Stomach (tissue), 9 donors: Measurements from ENCODE around the gene EDDM13. TPM values are rescaled to one million over a fixed set of nuclear protein-coding genes. Genes with fewer than 3 reads are reported as not detected.
"Not testable (repeated sequence)": the region's sequence is repeated elsewhere in the genome, so short reads cannot be mapped to it uniquely, and the experiment has no call there.

Experiments
- DNase-seq, 2 donors: peaks; one replicate each; pipeline versions ENCODE4 v3.0.0 to v3.0.0-alpha.2; 2013 to 2019
- H3K27ac ChIP-seq, 5 donors: fragments of 200-600 bp in 4 of 5; sonication (generic) in 4 of 5; one replicate each; pipeline ENCODE4 v1.5.1; 2013 to 2019; ENCODE audit warnings: mild to moderate bottlenecking in 1 of 5, moderate library complexity in 1 of 5
- H3K27me3 ChIP-seq, 3 donors: fragments of 200-600 bp; sonication (generic); one replicate each; pipeline ENCODE4 v1.5.1; 2017 to 2019; ENCODE audit warnings: mixed run types in 1 of 3
- H3K36me3 ChIP-seq, 4 donors: fragments of 200-600 bp; sonication (generic); 1 replicate in 3 of 4; 2 replicates in 1 of 4; pipeline ENCODE4 v1.5.1; 2016 to 2019
- H3K4me1 ChIP-seq, 4 donors: fragments of 200-600 bp; sonication (generic); one replicate each; pipeline ENCODE4 v1.5.1; 2016 to 2019
- H3K4me3 ChIP-seq, 4 donors: fragments of 200-600 bp; sonication (generic) in 3 of 4; one replicate each; pipeline ENCODE4 v1.5.1; 2016 to 2019; ENCODE audit warnings: mild to moderate bottlenecking in 1 of 4
- H3K9me3 ChIP-seq, 4 donors: fragments of 200-600 bp; sonication (generic); one replicate each; pipeline ENCODE4 v1.5.1; 2016 to 2019
- CTCF ChIP-seq, 7 experiments: fragments of 450-650 bp in 4 of 7; fragments of 200-600 bp in 3 of 7; sonication (generic) in 3 of 7; IDR thresholded peaks; one replicate each; pipeline ENCODE4 v1.5.1; 2016 to 2019; ENCODE audit warnings: antibody characterized with exemption in 7 of 7, control low read depth in 2 of 7, mild to moderate bottlenecking in 1 of 7
- EP300 ChIP-seq: sonication (generic); formaldehyde crosslinking; IDR thresholded peaks from one replicate; pipeline ENCODE4 v1.6.1; 2017; ENCODE audit warnings: antibody characterized with exemption
- POLR2A ChIP-seq, 4 donors: fragments of 450-650 bp; IDR thresholded peaks; one replicate each; pipeline ENCODE4 v1.6.1; 2016; ENCODE audit warnings: antibody characterized with exemption in 4 of 4, control low read depth in 2 of 4, mild to moderate bottlenecking in 1 of 4, moderate library complexity in 1 of 4
- POLR2AphosphoS5 ChIP-seq, 3 donors: sonication (generic); formaldehyde crosslinking; IDR thresholded peaks; one replicate each; pipeline ENCODE4 v1.6.1; 2016; ENCODE audit warnings: antibody characterized with exemption in 3 of 3
- WGBS, 5 donors: extraction: QIAGEN DNeasy Blood & Tissue Kit in 3 of 5; methylation state at CpG; one replicate each; pipeline versions ENCODE4 v1.1.5 to v1.1.7; 2013 to 2018; 5-methylcytosine and 5-hydroxymethylcytosine counted together
- intact Hi-C: fragments of 100-400 bp; cut with DNase I; formaldehyde crosslinking; loops from one replicate; pipeline ENCODE4 v1.15.1; 2023; ENCODE audit warnings: low total_unique reads
- polyA plus RNA-seq, 3 donors: library from polyadenylated mRNA; stranded (reverse); fragments of 200-250 nt; gene quantifications; one replicate each; pipeline ENCODE4 v1.2.3, GENCODE V29; 2013
- total RNA-seq, 5 donors: library from RNA; depleted of rRNA; stranded (reverse); fragments of >200 nt; gene quantifications; one replicate each; pipeline versions ENCODE4 v1.1.0 to v1.2.3, GENCODE V29; 2014 to 2016
- donor health status: healthy with polysubstance abuse.
- donor health status: Bipolar disorder and iron deficiency.
- donor health status: healthy.

Gene EDDM13
- total and polyA plus RNA-seq, 8 donors, result 1.6 TPM; not detected in 7

- intact Hi-C loops, result no loop called here
- H3K4me3 ChIP-seq, result no peak overlapping the region
- 27 to 50% (median 36%) methylated on average over 10 of the region's 10 CpGs for WGBS, 5 donors
- peak; percentile 79 to 87 for DNase-seq
- H3K4me1 ChIP-seq, result no peaks in the 10 kb centered on the region
- H3K9me3 ChIP-seq, result no peaks in the 10 kb centered on the region
- H3K27ac ChIP-seq, result no peak overlapping the region
- TF ChIP-seq CTCF (IDR thresholded peaks at IDR 0.05) (peak in 5 of 7 experiments; percentile 61 to 82 (median 75)), POLR2AphosphoS5 (IDR thresholded peaks at IDR 0.05) (no peak)
- H3K36me3 ChIP-seq, result no peaks in the 10 kb centered on the region
- peaks cover 0 to 7% (median 0%) of the 10 kb centered on the region in 3 donors for H3K27me3 ChIP-seq
These were observed 19.7 kb upstream of the EDDM13 start for GRCh38 chr19:56252699-56253422.

DNA sequence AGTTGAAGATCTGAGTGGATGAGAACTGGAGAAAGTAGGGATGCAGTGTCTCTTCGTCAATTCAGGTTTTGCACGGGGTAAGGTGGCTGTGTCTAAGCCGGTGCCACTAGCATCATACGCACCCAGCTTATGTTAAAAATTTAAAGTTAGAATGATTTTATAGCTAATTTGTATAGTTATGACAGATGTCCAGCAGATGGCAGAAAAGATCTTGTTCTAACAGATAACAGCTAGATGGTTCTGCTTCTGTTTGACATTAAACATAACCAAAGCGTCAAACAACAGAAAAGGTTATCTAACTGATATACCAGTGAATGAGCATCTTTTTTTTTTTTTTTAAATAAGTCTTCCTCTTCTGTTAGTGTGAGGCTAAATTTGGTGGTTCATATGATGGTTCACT is 18.8 kb upstream of the EDDM13 start:
- Histone ChIP-seq H3K9me3 (no peaks in the 10 kb centered on the region), H3K4me3 (no peak overlapping the region), H3K4me1 (no peaks in the 10 kb centered on the region), H3K27me3 (peaks cover 0 to 12% (median 0%) of the 10 kb centered on the region in 3 donors), H3K36me3 (no peaks in the 10 kb centered on the region), H3K27ac (no peak overlapping the region)
- 59 to 65% (median 60%) methylated on average over 5 of the region's 5 CpGs for WGBS, 5 donors
- TF ChIP-seq POLR2AphosphoS5 (IDR thresholded peaks at IDR 0.05) (no peak), CTCF (IDR thresholded peaks at IDR 0.05) (peak in 2 of 7 experiments; percentile 8 to 14), POLR2A (IDR thresholded peaks at IDR 0.05) (no peak)
- peak in 1 of 2 donors; percentile 78 for DNase-seq
- intact Hi-C loops, result no loop called here

- no peak for DNase-seq
- intact Hi-C loops, result no loop called here
- Histone ChIP-seq H3K36me3 (peaks cover 0 to 6% (median 2%) of the 10 kb centered on the region in 4 donors), H3K27me3 (peaks cover 0 to 12% (median 0%) of the 10 kb centered on the region in 3 donors), H3K4me1 (no peaks in the 10 kb centered on the region), H3K4me3 (no peak overlapping the region), H3K27ac (no peak overlapping the region), H3K9me3 (no peaks in the 10 kb centered on the region)
- 82 to 88% (median 86%) methylated on average over 12 of the region's 12 CpGs for WGBS, 5 donors
- TF ChIP-seq CTCF (IDR thresholded peaks at IDR 0.05), result no peak
- no peak for TF ChIP-seq EP300
- no peak for TF ChIP-seq POLR2AphosphoS5 (IDR thresholded peaks at IDR 0.05)
- no peak for TF ChIP-seq POLR2A (IDR thresholded peaks at IDR 0.05)
These were observed 14.3 kb upstream of the EDDM13 start for GRCh38 chr19:56258272-56258671.

- DNase-seq, result no peak
- intact Hi-C loops, result no loop called here
- no peaks in the 10 kb centered on the region for H3K4me1 ChIP-seq
- no peaks in the 10 kb centered on the region for H3K9me3 ChIP-seq
- TF ChIP-seq POLR2AphosphoS5 (IDR thresholded peaks at IDR 0.05) (no peak), EP300 (no peak), CTCF (IDR thresholded peaks at IDR 0.05) (no peak), POLR2A (IDR thresholded peaks at IDR 0.05) (no peak)
- peaks cover 0 to 12% (median 0%) of the 10 kb centered on the region in 3 donors for H3K27me3 ChIP-seq
- peaks cover 0 to 6% (median 3%) of the 10 kb centered on the region in 4 donors for H3K36me3 ChIP-seq
- no peak overlapping the region for H3K4me3 ChIP-seq
- no peak overlapping the region for H3K27ac ChIP-seq
These were observed 11.4 kb upstream of the EDDM13 start for GRCh38 chr19:56261145-56261544.

DNA sequence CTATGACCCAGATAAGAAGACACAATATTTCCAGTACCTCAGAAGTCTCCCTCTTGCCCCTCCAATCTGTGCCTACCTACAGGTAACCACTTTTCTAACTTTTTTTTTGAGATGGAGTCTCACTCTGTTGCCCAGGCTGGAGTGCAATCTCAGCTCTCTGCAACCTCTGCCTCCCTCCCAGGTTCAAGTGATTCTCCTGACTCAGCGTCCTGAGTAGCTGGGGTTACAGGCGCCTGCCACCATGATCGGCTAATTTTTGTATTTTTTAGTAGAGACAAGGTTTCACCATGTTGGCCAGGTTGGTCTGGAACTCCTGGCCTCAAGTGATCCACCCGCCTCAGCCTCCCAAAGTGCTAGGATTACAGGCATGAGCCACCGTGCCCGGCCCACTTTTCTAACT is 10.6 kb upstream of the EDDM13 start:
- H3K4me1 ChIP-seq, intact Hi-C loops, DNase-seq, H3K9me3 ChIP-seq, H3K4me3 ChIP-seq, H3K36me3 ChIP-seq, H3K27ac ChIP-seq: not testable (repeated sequence)
- peaks cover 0 to 12% (median 0%) of the 10 kb centered on the region in 3 donors for H3K27me3 ChIP-seq
- WGBS, 5 donors, result 93 to 99% (median 96%) methylated on average over 6 of the region's 6 CpGs
